NCI-H1048 (cell line): Measurements from ENCODE around the gene TBC1D17.

ENCODE experiments used
- DNase-seq: peaks from one replicate; lab custom pipeline; 2025; lab: John Stamatoyannopoulos, UW

Gene TBC1D17

DNA sequence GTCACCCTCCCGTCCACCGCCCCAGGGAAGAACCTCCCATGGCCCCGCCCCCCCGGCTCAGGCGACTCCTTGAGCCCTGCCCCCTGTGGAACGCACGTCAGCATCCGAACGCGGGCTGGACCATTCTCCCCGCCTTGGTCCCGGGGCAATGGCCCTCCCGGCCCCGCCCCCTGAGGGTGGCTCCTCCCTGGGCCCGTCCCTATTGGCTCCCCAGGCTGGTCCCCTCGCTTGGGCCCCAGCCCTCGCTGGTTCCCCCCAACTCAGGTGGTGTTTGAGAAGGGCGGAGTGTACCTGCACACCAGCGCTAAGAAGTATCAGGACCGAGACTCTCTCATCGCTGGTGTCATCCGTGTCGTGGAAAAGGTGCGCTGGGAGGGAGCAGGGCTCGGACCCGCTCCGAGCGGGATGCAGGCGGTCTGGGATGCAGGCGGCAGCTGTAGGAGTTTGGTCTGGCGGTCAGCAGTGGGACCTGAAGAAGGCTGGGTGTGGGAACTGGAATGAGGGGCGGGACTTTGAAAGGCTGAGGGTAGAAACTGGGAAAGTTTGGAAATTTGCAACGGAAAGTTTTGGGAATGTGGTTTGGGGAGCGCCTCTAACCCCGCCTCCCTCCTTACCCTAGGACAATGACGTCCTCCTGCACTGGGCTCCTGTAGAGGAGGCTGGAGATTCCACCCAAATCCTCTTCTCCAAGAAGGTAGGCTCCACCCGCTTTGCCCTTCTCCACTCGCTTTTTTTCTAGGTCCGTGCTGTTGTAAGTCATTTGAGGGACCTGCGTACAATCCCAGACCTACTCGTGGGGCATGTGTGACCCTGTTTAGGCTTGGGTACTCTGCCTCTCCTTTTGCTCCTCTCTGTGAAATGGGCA, 609 bp downstream of the TBC1D17 start:
- peak; percentile 87 for DNase-seq

DNA sequence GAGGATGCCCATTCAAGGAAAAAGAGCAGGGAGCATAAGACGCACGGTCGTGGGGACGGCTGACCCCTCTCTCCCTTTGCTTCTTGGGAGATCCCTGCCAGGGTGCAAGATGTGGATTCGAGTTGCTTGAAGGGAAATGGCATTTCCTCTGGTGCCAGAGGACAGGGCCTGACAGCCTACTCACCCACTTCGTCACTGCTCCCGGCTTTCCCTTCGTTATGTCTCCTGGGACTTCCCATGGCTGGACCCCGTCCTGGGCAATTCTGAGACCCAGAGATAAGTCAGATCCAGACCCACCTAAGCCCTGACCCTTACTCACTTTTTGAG, 1.2 kb downstream of the TBC1D17 start:
- DNase-seq = no peak

DNA sequence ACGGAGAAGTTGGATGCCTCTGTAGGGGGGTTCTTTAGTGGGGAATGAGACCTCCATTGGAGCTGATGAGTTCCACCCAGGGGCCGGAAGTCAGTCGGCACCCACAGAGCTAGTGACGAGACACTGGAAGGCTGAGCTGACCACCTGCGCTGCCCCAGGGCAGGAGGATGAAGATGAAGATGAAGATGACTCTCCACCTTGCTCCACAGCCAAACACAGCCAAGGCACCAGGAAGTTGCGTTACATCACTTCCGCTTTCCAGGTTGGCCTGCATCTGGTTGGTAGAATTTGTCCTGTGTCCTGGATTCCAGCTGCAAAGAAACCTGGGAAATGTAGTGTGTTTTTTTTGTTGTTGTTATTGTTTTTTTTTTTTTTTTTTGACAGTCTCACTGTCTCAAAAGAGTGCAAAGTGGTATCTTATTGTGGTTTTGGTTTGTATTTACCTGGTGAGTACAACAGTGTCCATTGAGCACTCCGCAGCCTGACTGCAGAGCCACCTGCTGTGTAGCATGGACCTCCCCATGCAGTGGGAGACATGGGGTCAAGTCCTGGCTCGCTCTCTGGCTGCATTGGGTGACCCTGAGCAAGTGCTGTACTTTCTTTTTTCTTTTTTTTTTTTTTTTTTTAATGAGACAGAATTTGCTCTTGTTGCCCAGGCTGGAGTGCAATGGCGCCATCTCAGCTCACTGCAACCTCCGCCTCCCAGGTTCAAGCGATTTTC, 1.9 kb downstream of the TBC1D17 start:
- DNase-seq = no peak

GRCh38 chr19:49880162-49880869, 2.8 kb downstream of the TBC1D17 start:
- no peak for DNase-seq

DNA sequence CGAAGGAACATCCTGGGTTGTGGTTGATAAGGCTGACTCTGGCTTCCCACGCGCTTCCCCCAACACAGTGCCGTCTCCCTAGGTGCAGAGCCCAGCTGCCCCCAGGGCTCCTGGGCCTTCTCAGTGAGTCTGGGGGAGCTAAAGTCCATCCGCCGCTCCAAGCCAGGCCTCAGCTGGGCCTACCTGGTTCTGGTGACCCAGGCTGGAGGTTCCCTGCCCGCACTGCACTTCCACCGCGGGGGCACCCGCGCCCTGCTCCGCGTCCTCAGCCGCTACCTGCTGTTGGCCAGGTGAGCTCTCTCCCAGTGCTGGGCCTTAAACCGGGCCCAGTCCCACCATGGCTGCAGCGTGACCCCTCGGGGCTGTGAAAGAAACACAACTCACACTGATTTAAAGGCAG, 3.7 kb downstream of the TBC1D17 start:
- DNase-seq = no peak

DNA sequence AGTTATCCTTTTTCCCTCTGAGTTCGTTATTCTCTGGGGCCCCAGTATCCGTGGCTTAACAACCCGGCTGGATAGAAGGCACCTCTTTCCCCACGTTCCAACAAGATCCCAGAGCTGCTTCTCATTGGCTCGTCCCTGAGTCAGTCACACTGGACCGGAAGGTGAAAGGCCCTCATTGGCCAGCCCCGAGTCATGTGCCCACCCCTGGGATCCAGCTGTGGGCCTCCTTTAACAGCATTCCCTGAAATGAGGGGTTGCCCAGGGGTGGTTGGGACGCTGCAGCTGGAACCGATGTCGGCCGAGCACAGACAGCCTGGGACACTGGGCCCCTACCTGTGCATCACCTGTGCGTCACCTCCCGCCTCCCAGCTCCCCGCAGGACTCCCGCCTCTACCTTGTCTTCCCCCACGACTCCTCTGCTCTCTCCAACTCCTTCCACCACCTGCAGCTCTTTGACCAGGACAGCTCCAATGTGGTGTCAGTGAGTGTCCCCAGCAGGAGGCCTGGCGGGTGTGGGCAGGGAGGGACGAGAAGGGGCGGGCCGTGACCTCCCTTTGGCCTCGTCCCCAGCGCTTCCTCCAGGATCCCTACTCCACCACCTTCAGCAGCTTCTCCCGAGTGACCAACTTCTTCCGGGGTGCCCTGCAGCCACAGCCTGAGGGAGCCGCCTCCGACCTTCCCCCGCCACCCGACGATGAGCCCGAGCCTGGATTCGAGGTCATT, 4.3 kb downstream of the TBC1D17 start:
- DNase-seq = no peak

GRCh38 chr19:49882643-49883042, 5.1 kb downstream of the TBC1D17 start:
- DNase-seq = no peak

GRCh38 chr19:49883094-49883493, 5.6 kb downstream of the TBC1D17 start:
- no peak for DNase-seq

DNA sequence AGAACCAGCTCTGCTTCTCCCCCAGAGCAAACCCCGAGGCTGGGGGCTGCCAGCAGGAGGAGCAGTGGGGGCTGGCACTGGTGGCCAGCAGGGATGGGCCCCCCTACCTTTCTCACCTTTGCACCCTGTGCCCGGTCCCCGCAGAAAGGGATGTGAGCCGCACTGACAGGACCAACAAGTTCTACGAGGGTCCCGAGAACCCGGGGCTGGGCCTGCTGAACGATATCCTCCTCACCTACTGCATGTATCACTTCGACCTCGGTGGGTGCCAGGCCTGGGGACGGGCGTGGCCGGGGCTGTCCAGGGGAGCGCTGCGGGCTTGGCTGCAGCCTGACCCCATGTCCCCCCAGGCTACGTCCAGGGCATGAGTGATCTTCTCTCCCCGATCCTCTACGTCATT, 6.6 kb downstream of the TBC1D17 start:
- DNase-seq = no peak

GRCh38 chr19:49884760-49885159, 7.3 kb downstream of the TBC1D17 start:
- no peak for DNase-seq

DNA sequence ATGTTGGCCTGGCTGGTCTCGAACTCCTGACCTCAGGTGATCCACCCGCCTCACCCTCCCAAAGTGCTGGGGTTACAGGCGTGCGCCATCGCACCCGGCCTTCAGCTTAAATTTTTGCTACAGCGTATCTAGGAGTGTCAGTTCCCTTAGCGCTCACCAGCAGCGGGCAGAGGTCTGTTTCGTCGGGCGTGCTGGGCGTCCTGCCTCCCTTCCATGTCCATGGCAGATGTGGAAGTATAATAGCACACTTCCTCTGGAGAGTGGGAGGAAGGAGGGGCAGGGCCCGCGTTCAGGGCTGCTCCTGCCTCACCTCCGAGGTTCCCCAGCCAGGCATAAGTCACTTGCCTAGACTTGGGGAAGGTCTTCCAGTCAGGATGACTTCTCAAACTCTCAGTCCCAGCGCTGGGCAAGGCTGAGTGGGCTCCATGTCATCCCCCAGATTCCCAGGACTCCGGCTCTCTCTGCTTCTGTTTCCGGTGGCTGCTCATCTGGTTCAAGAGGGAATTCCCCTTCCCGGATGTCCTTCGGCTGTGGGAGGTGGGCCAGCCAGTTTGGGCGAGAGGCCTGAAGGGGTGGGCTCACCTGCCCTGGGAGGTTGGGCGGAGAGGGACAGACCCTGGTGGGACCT, 9.6 kb downstream of the TBC1D17 start:
- DNase-seq = no peak

DNA sequence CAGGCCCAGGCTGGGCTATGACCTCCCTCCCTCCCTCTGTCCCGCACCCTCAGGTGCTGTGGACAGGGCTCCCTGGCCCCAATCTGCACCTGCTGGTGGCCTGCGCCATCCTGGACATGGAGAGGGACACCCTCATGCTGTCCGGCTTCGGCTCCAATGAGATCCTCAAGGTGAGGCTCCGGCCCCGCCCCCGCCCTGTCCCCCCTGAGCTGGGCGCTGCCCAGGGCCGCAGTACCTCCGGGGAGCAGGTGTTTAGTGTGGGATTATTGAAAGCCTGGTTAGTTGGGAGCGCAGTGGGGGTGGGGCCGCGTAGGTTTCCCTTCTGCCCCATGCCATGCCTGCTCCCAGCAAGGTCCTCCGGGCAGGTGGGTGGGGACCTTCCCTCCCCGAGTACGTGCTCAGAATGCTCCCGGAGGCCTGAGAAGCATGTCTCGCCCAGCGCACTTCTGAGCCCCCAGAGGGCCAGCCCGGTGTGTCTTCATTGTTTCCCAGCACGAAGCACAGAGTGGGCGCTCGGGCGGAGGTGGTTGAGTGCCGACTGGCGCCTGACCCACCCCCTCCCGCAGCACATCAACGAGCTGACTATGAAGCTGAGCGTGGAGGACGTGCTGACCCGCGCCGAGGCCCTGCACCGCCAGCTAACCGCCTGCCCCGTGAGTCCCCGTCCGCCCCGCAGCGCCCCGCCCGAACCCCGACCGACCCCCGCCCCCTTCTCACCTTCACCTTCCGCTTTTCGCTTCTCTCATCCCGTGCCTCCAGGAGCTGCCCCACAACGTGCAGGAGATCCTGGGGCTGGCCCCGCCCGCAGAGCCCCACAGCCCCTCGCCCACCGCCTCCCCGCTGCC, 10.4 kb downstream of the TBC1D17 start:
- DNase-seq = no peak

DNA sequence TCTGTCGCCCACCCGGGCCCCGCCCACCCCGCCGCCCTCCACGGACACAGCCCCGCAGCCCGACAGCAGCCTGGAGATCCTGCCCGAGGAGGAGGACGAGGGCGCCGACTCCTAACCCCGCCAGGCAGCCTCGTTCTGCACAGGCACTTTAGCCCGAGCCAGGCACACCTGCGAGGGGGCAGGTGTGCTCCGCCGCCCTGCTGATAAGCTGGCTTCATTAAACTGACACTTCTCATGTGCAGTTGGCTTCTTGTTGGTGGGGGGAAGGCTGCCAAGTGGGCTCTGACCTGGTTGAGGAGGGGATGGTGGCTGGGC, 11.0 kb downstream of the TBC1D17 start:
- DNase-seq = no peak

DNA sequence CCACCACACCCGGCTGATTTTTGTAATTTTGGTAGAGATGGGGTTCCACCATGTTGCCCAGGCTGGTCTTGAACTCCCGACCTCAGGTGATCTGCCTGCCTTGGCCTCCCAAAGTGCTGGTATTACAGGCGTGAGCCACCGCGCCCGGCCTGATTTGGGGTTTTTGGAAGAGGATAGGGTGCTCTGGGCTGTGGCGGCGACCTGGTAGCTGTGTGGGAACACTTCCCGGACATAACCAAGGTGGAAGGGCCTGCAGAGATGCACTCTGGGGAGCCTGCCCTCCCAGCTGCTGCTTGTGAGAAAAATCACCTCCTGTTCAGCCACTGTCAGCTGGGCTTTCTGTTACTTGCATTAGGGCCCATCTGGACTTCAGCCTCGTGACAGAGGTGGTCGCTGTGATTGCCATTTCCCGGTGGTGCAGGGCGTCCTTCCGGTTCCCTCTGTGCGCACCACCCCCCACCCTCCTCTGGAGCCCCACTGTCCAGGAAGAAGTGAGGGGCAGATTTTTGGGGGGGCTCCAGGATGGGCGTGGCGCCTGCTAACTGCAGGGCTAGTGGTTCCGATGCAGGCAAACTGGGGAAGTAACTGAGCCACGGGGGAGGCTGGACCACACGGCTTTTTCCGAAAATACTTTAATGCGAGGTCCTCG, 11.7 kb downstream of the TBC1D17 start:
- no peak for DNase-seq

DNA sequence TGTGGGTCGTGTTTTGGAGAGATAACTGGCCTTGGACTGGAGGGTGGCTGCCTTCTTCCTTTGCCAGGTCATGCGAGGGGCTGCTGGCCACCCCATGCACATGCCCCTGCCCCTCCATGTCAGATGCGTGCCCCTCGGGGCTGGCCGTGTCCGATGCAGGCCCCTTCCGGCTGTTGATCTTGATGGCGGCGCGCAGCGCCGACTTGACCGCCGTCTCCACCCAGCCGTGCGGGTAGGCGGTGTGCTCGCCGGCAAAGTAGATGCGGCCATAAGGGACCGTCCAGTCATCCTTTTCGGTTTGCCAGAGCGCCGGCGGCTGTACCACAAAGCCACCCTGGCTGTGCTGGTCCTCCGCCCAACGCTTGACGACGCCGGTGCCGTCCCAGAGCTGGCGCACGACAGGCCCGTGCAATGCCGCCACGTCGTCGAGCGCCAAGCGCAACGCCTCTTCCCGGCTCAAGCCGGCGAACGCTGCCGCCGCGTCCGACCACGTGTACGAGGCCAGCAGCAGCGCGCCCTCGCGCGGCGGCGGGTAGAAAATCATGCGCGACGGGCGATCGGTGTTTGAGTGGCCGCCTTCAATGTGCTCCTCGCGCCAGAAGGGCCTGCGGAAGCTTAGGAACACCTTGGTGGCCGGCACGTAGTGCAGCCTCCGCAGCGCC, 12.3 kb downstream of the TBC1D17 start:
- DNase-seq = peak; percentile 55

- DNase-seq = no peak
Measured at GRCh38 chr19:49890349-49891311, 13.1 kb downstream of the TBC1D17 start.

DNA sequence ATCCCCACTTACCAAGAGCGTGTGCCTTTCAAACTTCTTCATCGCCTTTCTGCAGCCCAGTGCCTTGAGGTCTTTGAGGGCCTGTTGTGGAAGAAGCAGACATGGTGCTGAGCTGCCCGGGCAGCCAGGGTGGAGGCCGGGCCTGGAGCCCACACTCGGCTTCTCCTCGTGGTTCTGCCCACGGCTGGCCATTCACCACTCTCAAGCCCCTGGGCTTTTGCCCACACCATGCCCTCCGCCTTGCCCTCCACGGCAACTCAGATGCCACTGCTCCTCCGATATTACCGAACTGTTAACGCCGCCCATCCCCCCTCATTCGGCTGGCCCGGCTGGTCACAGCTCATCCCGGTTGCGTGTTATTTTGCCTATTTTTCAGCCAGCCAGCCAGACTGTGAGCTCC, 13.9 kb downstream of the TBC1D17 start:
- no peak for DNase-seq

- no peak for DNase-seq
Measured at GRCh38 chr19:49892716-49893115, 15.2 kb downstream of the TBC1D17 start.
